Islet of Langerhans (tissue), 1 donor: ENCODE measurements around the gene LMOD3.
A peak's percentile ranks its signal among the peaks of the same experiment; 100 is the strongest.

Source experiments
- FAIRE-seq: peaks from one replicate; lab custom pipeline; 2011; peaks lifted over from hg19 to GRCh38; lab: Jason Lieb, UNC

The LMOD3 gene

GRCh38 chr3:69122403-69122802 lies at the start of gene LMOD3:
TSS of gene LMOD3 (minus strand) at chr3:69122595. CDS start at chr3:69122386, 209 bp downstream.
- no peak for FAIRE-seq

GRCh38 chr3:69172058-69172457 lies 49.7 kb upstream of the LMOD3 start:
- FAIRE-seq, result no peak

- FAIRE-seq, result no peak
Measured at GRCh38 chr3:69166446-69166845, 44.1 kb upstream of the LMOD3 start.

GRCh38 chr3:69165744-69166143 lies 43.3 kb upstream of the LMOD3 start:
- FAIRE-seq, result no peak

GRCh38 chr3:69164296-69164695 lies 41.9 kb upstream of the LMOD3 start:
- no peak for FAIRE-seq

GRCh38 chr3:69162308-69162980 lies 40.0 kb upstream of the LMOD3 start:
- no peak for FAIRE-seq

- FAIRE-seq, result peak; percentile 95
Measured at GRCh38 chr3:69161587-69162307, 39.4 kb upstream of the LMOD3 start.

GRCh38 chr3:69160525-69160924 lies 38.1 kb upstream of the LMOD3 start:
- FAIRE-seq, result no peak

GRCh38 chr3:69160107-69160506 lies 37.7 kb upstream of the LMOD3 start:
- FAIRE-seq, result no peak

GRCh38 chr3:69149586-69149985 lies 27.2 kb upstream of the LMOD3 start:
- FAIRE-seq, result no peak

GRCh38 chr3:69145688-69146087 lies 23.3 kb upstream of the LMOD3 start:
- FAIRE-seq, result no peak

- FAIRE-seq, result no peak
Measured at GRCh38 chr3:69144631-69145245, 22.3 kb upstream of the LMOD3 start.

GRCh38 chr3:69143612-69144011 lies 21.2 kb upstream of the LMOD3 start:
- no peak for FAIRE-seq

GRCh38 chr3:69142797-69143454 lies 20.5 kb upstream of the LMOD3 start:
- FAIRE-seq, result no peak

GRCh38 chr3:69142090-69142489 lies 19.7 kb upstream of the LMOD3 start:
- no peak for FAIRE-seq

GRCh38 chr3:69141313-69141712 lies 18.9 kb upstream of the LMOD3 start:
- no peak for FAIRE-seq

- FAIRE-seq, result no peak
Measured at GRCh38 chr3:69137412-69137811, 15.0 kb upstream of the LMOD3 start.

GRCh38 chr3:69137005-69137404 lies 14.6 kb upstream of the LMOD3 start:
- FAIRE-seq, result no peak

GRCh38 chr3:69130689-69131088 lies 8.3 kb upstream of the LMOD3 start:
- FAIRE-seq, result no peak

- no peak for FAIRE-seq
Measured at GRCh38 chr3:69129531-69129930, 7.1 kb upstream of the LMOD3 start.

GRCh38 chr3:69128509-69128908 lies 6.1 kb upstream of the LMOD3 start:
- FAIRE-seq, result no peak

GRCh38 chr3:69126999-69127398 lies 4.6 kb upstream of the LMOD3 start:
- FAIRE-seq, result no peak

GRCh38 chr3:69126216-69126615 lies 3.8 kb upstream of the LMOD3 start:
- FAIRE-seq, result no peak
